Right renal cortex interstitium (tissue), 3 donors: Measurements from ENCODE around the gene GSG1L2. TPM values are rescaled to one million over a fixed set of nuclear protein-coding genes. Genes with fewer than 3 reads are reported as not detected.

Experiments used
- DNase-seq, 3 donors: peaks; one replicate each; pipeline ENCODE4 v3.0.0-alpha.2; 2013; ENCODE audit warnings: low read depth in 3 of 3, low spot score in 2 of 3
- polyA plus RNA-seq, 3 donors: library from polyadenylated mRNA; unstranded; fragments of 120-200 nt; gene quantifications; one replicate each; pipeline ENCODE4 v1.2.1, GENCODE V29; 2013; ENCODE audit not compliant: insufficient read length in 3 of 3

The GSG1L2 gene
- not detected for polyA plus RNA-seq

DNA sequence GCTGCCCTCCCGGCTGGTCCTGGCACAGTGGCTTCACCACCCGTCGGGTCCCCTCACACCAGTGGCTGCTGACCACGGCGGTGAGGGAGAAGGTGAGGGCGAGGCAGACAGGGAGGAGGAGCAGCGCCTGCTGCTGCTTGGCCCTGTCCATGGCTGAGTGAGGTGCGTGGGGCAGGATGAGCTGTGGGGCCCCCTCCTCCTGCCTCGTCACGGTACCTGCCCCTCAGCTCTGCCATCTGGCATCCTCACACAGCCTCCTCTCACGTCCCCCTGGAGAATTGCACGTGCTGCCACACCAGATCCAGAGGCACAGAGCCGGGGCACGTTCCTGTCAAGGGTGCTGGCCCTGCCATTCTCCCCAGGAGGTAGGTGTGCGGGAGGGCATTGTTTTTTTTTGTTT lies at the start of gene GSG1L2:
TSS of gene GSG1L2 (minus strand) at position 159 of the 400 bp plus-strand sequence. CDS start at position 151, 8 bp downstream.
- no peak for DNase-seq

DNA sequence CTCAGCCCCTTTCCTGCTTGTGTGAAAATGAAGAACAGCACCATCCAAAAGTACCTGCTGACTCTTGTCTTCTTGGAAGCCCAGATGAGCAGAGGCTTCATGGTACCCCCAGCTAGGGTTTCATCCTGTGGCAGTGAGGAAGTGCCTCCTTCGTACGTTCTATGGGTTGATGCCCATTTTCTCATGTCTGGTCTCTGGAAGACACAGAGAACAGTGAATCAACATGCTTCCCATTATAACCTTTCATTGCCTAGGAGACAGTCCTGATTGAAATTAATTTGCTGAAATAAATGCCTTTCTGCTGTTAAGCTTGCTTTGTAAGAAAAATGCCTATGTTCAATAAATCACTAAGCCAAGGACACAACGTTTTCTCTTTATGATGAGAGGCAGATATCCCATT lies 46.7 kb upstream of the GSG1L2 start:
- DNase-seq: no peak

DNA sequence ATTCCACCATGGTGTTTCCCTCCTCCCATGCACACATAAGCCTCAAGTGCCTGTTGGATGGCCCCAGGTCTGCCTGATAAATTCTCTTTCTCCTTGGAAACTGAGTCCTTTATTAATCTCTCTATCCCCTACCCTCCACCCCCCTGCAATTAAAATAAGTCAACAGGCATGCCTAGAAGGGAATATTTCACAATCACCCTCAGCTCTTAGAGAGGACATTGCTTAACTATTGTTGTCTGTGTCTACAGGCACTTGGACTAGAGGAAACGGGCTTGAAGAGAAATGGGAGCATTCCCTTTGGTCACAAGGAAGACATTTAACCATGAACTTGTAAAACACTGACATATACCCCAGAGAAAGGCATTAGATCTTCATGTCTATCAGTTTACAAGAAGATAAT lies 43.7 kb upstream of the GSG1L2 start:
- no peak for DNase-seq

DNA sequence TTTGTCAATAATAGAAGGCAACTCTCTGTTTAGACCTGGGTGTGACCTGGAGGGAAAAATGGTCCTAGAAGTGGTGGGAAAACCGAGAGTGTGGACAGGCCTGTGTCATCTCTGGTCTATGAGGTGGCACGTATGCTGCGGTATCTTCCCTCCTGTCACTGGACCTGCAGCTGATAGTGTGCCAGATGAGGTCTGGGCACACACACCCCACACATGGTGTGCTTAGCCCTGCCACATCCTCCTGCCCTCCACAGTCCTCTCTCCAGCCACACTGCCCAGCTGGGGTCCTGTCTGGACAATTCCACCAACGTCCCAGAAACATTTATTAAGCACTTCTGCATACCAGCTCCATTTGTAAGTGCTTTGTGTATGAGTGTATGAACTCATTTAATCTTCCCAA lies 41.1 kb upstream of the GSG1L2 start:
- DNase-seq: no peak

DNA sequence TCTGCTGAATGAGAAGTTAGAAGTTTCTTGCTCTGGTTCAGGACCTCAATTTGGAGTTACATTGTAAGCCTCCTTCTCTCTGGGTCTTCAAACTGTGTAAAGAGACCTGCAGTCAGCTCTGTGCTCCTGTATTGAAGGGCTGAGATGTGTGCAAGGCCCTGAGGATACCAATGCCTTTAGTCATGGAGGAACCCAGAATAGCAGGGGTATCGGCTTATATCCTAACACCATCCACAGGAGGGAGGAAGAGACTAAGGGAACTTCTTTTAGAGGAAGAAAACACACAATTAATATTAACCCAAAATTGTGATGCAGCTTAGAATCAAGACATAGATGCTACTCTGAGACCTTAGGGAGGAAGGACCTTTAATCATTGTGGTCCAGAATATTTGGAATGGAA lies 40.3 kb upstream of the GSG1L2 start:
- DNase-seq: no peak

DNA sequence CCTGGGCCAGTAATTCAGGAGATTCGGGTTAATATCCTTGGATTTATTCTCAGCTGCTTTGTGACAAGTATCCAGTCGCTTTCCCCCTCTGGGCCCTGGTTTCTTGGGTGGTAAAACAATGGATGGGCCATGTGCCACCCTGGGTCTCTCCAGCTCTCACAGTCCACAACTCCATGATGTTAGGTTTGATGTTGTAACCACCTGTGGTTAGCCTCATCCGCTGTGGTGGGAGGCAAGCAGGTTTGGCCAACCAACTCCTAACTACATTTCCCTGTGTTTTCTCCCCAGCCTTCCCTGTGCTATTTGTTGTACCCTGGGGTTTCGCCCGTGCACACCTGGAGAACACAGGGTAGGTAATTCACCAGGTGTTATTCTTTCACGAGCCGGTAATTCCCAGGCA lies 39.0 kb upstream of the GSG1L2 start:
- no peak for DNase-seq

DNA sequence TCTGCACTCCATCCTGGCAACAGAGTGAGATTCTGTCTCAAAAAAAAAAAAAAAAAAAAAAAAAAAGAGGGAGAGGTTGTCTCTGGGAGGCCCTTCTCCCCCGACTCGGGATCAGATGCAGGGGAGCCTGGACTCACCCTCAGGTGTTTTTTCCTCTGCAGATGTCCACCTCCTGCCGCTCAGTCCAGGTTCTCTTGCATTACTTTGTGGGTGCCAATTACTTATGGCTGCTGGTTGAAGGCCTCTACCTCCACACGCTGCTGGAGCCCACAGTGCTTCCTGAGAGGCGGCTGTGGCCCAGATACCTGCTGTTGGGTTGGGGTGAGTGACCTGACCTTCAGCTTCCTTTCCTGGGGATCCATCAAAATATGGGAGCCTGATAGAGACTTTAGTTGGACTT lies 37.9 kb upstream of the GSG1L2 start:
- DNase-seq: no peak

DNA sequence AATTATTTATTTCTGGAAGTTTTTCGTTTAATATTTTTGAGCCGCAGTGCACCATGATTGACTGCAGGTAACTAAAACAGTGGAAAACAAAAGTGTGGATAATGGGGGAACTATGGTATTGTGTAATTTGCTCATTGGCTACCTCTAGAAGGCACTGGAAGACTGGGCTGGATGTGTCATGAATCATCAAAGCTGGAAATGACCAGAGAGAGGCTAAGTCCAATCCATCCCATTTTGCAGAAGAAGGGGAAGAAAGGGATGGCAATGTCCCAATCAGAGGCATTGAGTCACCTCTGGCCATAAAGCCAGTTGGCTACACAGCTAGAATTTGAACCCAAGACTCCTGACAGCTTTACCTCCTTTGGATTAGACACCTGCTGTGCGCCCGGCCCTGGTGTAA lies 33.2 kb upstream of the GSG1L2 start:
- no peak for DNase-seq

DNA sequence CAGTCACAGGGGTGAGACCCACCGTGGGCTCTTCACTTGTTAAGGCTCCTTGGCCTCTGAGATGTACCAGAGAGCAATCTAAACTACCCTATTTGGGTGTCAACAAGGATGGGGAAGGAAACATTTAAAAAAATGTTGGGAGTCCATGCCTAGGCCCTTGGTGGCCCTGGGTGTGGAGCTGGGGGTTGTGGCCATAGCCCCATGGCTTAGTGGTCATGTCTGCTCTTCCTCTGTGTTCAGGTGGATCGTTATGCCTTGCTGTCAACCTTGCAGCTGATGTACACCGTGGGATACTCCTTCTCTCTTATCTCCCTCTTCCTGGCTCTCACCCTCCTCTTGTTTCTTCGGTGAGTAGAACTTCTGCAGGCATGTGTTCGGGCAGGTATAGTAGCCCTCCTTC lies 32.4 kb upstream of the GSG1L2 start:
- DNase-seq: no peak

DNA sequence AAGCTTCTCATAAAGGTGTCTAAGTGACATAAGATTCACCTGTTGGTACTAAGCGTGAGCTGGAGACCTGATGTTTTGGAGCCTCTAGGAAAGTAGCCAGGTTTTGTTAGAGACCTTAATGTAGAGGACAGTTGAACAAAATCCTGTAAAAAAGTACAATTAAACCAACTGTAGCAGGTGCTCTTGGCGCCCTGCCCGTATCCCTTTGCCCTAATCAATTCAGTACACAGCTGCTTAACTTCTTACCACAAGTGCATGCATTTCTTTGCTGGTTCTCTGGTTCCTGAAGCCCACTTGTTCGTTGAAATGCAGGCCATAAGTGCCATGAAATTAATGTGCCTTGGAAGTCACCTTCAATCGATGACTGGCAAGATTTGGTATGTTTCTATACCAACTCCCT lies 28.3 kb upstream of the GSG1L2 start:
- no peak for DNase-seq

DNA sequence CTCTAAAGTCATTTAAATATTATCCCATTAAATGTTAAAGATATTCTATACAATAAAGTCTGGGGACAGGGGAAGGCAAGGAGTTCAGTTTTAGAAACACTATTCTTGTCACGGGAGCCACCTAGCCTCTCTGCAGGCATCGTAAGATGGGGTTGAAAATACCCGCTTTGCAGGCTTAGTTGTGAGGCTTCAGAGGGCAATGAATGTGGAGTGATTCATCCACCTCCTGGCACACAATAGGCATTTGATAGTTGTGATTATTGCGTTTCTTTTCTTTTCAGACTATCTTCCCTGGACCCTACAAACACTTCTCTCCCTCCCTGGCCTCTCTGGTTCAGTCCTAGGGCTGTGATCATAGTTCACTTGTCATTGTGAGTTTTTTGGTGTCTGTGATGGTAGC lies 23.4 kb upstream of the GSG1L2 start:
- no peak for DNase-seq

DNA sequence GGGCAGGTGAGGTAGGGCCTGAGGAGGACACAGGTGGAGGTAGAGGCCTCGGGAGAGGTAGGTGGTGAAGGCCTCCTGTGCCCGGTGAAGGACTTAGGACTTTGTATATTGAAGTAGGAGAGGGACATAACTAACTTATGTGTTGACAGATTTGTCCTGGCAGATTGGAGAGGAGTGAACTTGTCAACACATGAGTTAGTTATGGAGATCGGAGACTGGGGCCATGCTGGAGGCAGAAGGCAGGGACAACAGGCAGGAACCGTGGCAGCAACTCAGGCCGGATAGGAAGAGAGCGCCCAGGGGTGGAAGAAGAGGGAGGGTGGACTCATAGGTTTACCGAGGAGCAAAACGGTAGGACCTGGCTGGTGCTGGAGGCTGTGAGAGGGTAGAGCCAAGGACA lies 22.3 kb upstream of the GSG1L2 start:
- no peak for DNase-seq

DNA sequence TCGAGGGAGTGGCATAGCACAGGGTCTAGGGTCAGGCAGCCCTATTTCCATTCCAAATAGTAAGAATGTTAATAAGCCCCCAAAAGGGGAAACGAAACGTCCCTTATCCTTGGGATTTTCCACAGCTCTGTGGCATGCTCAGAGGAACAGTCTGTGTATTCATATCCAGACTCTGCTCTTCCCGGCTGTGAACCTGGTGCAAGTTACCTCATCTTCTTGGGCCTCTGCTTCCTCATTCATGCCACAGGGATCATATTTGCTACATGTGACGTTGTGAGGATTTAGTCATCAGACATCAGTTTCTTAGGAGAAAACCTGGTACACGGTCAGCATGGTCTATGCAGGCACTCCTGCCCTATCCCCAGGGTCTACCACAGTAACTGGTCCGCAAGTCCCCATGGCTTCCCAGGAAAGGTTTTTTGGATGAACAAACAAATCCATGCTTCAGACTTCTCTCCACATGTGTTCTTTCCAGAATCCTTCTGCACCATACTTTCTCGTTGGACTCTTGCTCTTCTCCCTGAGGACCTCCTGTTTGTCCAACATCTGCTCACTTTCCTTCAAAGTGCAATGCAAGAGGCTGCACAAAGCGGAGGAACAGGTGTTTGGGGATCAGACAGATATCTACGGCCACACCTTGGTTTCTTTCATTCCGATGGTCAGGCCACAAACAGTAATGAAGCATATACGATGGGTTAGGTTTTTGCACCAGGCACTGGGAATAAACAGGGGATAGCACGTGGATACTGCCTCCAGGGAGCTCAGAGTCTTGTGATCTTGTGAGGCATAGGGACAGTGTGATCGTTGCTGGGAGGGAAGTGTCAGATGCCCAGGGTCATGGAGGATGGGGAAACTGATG lies 21.5 kb upstream of the GSG1L2 start:
- no peak for DNase-seq

DNA sequence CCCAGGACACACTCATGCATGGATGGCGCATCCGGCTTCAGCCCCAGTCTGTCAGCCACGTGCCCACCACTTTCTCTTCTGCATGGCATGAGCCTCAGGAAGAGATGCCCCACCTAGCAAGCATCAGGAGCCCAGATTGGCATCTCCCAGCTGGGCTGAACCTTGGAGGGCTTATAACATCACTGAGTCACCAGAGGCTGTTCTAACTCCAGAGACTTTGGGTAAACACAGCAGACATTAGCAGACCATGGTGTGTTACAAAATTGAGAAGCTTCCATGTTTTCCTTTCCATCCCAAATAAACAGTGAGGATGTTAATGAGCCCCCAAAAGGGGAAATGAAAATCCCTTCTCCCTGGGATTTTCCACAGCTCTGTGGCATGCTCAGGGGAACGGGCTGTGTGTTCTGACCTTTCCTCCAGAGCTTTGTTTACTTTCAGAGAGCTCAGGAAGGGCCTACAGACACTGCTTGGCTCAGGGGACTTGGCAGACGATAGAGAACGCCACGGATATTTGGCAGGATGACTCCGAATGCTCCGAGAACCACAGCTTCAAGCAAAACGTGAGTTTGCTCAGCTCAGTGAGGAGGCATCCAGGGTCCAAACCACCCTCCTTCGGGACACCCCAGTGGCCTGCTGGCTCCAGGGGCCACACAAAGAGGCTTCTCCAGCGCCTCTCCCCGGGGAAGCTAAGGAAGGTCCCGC lies 20.3 kb upstream of the GSG1L2 start:
- no peak for DNase-seq

DNA sequence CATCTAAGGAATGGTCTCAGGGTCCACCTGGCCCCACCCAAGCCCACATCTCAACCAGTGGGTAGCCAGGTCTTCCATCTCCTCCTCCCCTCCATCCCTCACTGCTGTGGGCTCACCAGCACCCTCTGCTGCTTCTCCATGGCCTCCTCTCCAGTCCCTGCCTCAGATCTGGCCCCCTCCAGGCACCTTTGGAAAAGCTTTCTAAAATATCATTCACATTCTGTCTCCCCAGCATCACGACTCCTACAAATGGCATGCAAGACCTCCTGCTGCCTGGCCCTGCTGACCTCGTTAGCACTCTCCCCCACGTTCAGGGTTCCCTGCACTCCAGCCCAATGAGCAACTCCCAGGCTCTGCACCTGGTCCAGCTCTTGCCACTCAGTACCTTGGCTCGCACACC lies 17.6 kb upstream of the GSG1L2 start:
- no peak for DNase-seq

DNA sequence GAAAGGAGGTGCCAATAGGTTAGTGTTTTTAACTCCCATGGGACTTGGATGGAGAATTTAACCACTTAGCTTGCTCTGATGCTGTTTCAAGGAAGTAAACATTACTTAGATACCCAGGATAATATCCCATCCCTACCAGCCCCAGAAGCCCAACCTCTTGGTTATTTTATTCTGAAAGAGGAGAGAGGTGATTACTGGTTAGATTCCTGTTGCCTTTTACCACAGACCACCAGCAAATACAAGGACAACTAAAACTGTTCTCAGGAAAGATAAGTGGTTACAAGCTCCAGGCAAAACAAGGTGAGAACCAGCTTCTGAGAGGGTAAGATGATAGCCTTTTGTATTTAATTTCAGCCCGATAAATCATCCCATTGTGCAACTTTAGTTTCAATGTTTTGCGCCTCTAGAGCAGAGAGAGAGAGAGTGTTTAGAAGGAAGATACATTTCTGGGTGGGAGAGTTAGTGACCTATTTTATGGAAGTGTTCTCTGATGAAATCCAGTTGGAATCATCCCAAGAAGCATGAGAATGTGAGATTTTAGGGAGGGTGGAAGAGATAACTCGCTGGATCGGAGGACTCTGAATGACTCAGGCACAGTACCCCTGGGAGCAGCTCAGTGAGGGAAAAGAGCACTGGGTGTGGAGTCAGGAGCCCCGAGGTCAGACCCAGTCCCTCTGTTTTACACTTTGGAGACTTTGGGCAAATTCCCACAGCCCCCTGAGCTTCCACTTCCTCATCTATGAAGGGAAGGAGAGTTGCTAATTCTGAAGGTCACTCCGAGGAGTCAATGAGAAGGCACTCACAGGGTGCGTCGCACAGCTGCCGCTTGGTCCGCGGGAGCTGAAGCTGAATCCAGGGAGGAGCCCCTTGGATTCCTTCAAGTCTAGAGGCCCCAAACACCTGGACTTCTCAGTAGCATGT lies 15.9 kb upstream of the GSG1L2 start:
- DNase-seq: no peak

DNA sequence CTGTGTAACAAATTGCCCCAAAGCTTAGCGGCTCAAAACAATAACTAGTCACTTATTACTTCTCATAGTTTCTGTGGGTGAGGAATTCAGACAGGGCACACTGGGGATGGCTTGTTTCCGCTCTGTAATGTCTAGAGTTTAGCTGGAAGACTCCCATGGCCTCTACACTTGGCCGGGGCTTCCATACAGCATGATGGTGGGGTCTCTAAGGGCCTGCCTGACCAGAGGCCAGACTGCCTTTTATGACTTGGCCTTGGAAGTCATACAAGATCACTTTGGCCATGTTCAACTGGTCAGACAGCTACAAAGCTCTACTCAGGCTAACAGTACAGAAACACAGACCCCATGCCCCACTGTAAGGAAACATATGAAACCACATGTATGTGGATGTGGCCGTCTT lies 12.0 kb upstream of the GSG1L2 start:
- no peak for DNase-seq

DNA sequence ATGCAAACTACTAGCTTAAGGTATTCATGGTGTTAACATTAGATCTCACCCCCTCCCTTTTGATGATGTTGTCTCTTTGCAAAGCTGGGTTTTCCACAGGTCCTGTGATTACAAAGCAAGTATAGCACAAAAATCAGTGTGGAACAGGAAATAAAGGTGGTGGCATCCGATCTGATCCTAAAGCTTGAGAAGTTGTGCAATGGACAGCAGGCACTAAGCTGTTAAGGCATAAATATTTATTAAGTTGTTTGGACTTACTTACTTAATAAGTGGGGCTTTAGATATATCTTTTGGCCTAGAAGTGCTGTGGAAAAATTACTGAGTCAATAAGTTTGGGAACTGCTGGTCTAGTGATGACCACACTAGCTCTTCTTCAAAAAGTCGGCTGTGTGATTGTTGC lies 8.8 kb upstream of the GSG1L2 start:
- no peak for DNase-seq

DNA sequence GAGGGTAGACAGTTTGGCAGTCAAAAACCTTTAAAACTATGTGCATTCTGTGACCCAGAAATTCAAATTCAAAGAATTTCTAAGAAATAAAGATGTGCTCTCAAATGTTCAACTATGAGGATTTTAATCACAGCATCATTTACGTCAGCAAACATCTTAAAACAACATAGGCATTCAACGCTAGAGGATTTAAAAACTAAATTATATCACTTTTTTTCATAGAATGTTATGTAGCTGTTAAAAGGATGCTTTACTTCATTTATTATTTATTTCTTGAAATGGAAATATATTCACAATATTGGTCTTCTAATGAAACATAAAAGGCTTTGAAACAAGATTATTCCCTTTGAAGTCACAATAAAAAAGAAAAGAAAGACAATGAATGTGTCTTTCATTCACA lies 7.5 kb upstream of the GSG1L2 start:
- no peak for DNase-seq

DNA sequence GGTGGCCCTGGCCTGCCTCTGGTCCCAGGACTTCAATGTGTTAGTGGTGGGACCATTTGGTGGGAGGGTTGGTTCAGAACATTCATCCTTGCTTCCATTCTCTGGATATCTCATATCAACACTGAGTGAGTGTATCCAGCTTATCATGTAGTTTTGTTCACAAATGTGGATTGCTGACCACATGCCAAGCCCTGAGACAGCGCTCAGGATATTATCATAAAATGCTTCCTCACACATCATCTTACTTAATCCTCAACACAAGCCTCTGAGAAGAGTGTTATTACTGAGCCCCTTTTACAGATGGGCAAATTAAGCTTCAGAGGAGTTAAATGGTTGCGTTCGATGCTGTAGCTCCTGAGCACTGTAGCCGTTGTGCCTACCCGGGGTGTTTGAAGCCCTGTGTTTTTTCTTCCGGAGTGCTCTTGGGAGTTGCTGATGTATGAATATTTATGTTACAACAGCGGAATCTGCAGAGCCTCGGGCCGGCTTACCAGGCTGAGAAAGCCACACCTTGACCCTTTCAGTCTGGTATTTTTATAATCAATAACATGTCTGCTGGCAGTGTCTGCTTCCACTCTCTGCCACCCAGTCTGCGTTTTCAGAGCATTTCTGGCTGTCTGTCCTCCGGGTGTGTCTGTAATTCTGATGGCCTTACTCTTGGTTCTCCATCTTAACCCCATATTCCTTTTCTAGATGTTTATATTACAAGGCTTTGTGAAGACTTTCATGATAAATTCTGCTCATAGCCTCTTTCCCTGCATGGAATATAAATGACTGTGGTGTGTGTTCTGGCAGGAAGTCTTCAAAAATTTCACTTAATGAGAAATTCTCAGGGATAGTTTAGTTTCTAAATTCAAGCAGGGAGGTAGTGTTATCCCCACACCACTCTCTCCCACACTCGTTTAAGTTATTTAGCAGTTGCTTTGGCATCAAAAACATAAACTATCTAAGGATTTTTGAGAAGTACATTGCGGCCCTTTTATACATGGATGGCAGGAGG lies 6.7 kb upstream of the GSG1L2 start:
- DNase-seq: no peak
